HG02642 (cell line): ENCODE data around the gene ASCC1.

ENCODE experiments used
- ATAC-seq: cut with Tn5 transposase; IDR thresholded peaks from one replicate; pipeline ENCODE4 v1.9.1; 2021; ENCODE audit warnings: mild to moderate bottlenecking; ENCODE audit not compliant: unreplicated experiment, poor library complexity

ASCC1 gene

GRCh38 chr10:72215611-72216549, at the start of gene ASCC1, which contains the start of gene ANAPC16:
ASCC1 (minus strand) TSS chr10:72216276; CDS start chr10:72213298, 2,978 bp downstream.
ANAPC16 (plus strand) TSS chr10:72216012; CDS start chr10:72223915, 7,903 bp downstream.
- ATAC-seq: peak; percentile 86

DNA sequence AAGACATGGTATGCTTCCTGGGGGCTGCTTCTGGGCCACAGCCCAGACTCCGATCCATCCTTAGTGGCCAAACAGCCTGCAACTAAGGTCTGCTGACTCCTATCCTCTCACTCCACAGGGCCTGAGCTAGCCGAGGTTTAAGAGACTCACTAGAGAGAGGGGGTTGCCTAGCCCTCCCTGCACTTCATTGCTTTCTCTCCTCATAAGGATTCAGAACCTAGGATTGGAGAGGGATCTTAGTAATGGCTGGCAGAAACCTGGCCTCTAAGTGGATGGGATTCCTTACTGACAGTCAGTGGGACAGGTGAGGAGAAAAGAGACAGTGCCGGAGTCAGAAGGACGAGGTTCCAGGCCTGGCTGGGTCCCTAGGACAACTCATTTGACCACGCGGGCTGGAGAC, 49.4 kb upstream of the ASCC1 start:
- no peak for ATAC-seq

DNA sequence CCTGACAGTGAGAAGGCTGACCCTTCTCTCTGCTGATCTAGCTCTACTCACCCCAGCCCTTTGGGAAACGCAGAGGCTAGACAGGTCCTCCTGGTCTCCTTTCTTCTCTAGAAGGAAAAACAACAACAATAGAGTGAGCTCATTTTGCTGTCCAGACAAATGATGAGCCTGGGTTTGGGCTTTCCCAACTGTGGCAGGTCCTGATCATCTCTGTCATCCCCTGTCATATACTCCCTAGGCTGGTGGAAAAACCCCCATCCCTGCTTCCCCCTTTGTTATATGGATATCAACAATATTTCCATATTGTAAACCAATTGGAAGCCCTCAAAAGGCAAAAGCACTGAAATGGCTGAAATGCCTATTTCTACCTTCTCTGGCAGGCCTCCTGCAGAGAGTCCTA, 48.5 kb upstream of the ASCC1 start:
- ATAC-seq: no peak

DNA sequence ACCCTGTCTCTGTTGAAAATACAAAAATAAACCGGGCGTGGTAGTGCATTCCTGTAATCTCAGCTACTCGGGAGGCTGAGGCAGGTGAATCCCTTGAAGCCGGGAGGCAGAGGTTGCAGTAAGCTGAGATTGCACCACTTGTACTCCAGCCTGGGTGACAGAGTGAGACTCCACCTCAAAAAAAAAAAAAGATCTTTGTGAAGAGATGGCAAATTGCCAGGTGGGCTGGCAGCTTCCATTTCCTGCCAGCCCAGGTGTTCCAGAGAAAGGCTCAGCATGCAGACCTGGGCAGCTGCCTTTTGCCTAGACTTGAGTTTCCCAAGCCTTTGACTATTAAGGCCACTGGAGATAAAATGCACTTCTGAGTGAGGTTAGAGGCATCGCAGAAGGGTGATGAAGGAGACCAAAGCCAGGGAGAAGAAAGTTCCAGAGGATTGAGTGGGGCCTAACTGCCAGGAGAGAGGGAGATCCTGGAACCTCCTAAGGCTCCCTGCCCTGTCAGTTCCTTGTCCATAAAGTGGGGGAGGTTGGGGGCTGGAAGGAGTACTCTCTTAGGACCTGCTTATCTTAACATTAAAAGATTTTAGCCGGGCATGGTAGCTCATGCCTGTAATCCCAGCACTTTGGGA, 47.7 kb upstream of the ASCC1 start:
- ATAC-seq: no peak

GRCh38 chr10:72261784-72262404, 45.8 kb upstream of the ASCC1 start:
- ATAC-seq: no peak

DNA sequence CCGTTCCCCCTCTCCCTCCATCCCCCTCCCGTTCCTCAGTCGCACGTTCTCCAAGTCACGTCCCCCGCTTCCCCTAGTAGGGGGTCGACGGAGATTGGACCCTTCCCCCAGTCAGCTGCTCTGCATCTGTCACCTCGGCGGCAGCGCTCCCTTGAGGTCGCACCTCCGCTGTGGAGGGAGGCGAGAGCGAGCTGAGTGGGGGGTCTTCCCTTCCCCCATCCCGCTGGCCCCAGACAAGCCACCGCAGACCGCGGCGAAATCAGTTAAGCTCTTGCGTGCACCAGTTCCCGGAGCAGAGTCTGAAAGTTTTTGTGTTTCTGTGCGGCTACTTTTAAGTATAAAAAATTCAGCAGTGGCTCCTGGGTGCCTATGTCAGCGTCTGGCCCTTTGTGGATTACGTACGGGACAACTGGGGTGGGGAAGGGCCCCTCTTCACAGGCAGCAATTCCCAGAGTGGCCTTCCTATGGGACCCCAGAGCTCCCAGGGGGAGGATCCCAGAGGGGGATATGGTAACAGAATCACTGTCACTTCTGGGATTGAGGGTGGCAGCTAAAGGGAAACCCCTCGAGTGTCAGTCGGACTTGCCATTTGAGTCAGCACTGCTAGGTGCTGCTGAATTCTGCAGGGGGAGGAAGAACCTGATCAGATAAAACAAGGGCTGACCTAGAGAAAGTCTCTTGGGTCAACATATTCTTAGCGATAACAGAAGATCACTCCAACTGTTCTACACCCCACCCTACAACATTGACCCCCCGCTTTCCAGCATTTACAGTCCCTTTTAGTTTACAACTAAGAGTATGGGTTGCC, 45.1 kb upstream of the ASCC1 start:
- peak; percentile 42 for ATAC-seq

DNA sequence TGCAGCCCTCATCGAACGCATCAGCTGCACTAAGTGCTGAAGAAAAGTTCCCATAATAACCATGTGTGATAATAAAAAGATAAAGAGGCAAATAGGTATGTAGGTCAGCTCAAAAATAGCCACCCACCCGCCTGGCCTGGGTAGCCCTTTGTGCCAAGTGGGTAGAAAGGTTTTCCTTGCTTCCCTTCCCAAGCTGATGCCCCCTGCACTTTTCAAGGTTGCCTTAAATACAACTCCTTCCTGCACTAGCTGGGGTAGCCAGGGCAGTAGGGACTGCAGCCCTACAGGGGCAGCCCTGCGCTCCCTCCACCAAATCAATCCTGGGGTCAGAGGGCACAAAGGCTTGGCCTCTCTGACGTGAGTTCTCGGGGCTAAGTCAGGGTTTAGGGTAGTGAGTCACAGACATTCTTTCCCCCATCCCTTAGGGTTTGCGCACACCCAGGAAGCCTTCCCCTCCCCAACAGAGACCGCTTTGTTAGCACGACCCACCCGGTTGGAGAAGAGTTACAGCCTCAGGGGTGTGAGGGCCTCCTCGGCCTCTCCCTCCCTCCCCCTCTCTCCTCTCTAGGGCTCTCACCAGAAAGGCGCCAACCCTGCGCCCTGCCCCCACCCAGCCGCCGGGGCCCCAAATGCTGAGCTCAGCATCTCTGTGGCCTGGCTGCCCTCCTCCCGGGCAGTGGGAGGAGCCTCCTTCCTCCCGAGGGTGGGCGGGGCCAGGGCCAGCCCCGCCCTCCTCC, 44.3 kb upstream of the ASCC1 start:
- ATAC-seq: peak; percentile 74

- ATAC-seq: no peak
Observed at GRCh38 chr10:72259491-72260238, 43.6 kb upstream of the ASCC1 start.

GRCh38 chr10:72258617-72259016, 42.5 kb upstream of the ASCC1 start:
- no peak for ATAC-seq

GRCh38 chr10:72257051-72257892, 41.2 kb upstream of the ASCC1 start:
- ATAC-seq: no peak

GRCh38 chr10:72255977-72256729, 40.1 kb upstream of the ASCC1 start:
- ATAC-seq: no peak

- no peak for ATAC-seq
Observed at GRCh38 chr10:72254813-72255568, 38.9 kb upstream of the ASCC1 start.

- ATAC-seq: no peak
Observed at GRCh38 chr10:72253578-72253977, 37.5 kb upstream of the ASCC1 start.

DNA sequence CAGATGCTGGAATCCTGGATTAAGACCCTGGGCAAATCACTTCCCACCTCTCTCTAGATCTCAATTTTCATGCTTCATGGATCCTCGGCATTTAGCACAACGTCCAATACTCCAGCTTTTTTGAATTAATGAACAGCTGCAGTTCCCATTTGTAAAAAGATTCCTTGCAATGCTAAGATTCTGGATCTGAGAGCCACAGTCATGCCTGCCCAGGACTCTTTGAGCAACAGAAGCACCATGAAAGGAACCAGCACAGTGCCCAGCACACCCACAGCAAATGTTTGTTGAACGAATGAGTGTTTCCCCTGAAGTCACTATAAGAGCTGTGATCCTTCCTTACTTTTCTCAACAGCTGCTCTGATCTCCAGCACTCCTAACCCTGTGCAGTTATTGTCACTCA, 36.9 kb upstream of the ASCC1 start:
- no peak for ATAC-seq

GRCh38 chr10:72251635-72252034, 35.6 kb upstream of the ASCC1 start:
- ATAC-seq: no peak

GRCh38 chr10:72250666-72251065, 34.6 kb upstream of the ASCC1 start:
- ATAC-seq: no peak
